ENCODE results near the gene VPS50. TPM values are rescaled to one million over a fixed set of nuclear protein-coding genes. Genes with fewer than 3 reads are reported as not detected.

VPS50 gene
- total and polyA plus RNA-seq, 10 of the 15 experiments (the other 5 are each of a cell fraction or from before 2014, with no cell fraction given), result 4.0 to 22.0 (median 16.2) TPM

GRCh38 chr7:93239824-93240223 lies 7.7 kb downstream of the VPS50 start:
- FAIRE-seq (no peak), DNase-seq (ENCODE audit: low read depth, low spot score) (no peak), ATAC-seq (no peak)
- Histone ChIP-seq H3K27ac (ENCODE audit: control insufficient read depth, insufficient read depth) (no peak overlapping the region), H3K79me2 (ENCODE audit: control insufficient read depth, insufficient read depth, low read length) (no peaks in the 10 kb centered on the region; the same call in 1 of the 2 replicates), H3K9ac (ENCODE audit: control insufficient read depth, insufficient read depth, low read length) (no peak overlapping the region), H4K20me1 (ENCODE audit: control insufficient read depth, insufficient read depth) (no peaks in the 10 kb centered on the region; the same call in 1 of the 2 replicates), H3K4me2 (ENCODE audit: control insufficient read depth, insufficient read depth) (no peak overlapping the region), H3K27me3 (replicated peaks in 1 of 2; ENCODE audit: control insufficient read depth in 2 of 2, insufficient read depth in 2 of 2, low read length in 1 of 2) (no peaks in the 10 kb centered on the region), H3K4me3 (no peak overlapping the region), H3K36me3 (ENCODE audit: control insufficient read depth in 2 of 2, insufficient read depth in 2 of 2, low read length in 1 of 2) (no peaks in the 10 kb centered on the region), H3K4me1 (ENCODE audit: control insufficient read depth, insufficient read depth, low read length) (no peaks in the 10 kb centered on the region), H2AFZ (ENCODE audit: control insufficient read depth, low read depth, low read length) (no peak overlapping the region), H3K9me3 (replicated peaks; ENCODE audit: control insufficient read depth, insufficient read depth, low read length) (no peaks in the 10 kb centered on the region)
- ChIA-PET POLR2A (interaction anchor here (0.6 to 0.7 kb wide), 2 partner anchors 146 to 430 kb away, joined by 3 to 4 read pairs; no protein-coding TSS in a partner anchor), RAD21 (ENCODE audit: unreplicated experiment) (no interaction called here), CTCF (interaction anchor here (0.6 to 3.4 kb wide), 3 partner anchors 11 to 817 kb away, joined by 3 to 18 read pairs (median 3); no protein-coding TSS in a partner anchor), SMC1A (ENCODE audit: uncharacterized antibody, unreplicated experiment) (interaction anchor here (1.5 to 1.6 kb wide), 2 partner anchors 13 to 14 kb away, joined by 3 read pairs; partner anchors contain the start of gene HEPACAM2)
- 96% methylated on average over 4 of the region's 4 CpGs for WGBS (ENCODE audit: insufficient coverage, insufficient replicate concordance, low lambda C conversion rate, missing lambda C conversion rate)
- in situ Hi-C loops (cut with MboI), result loop anchor here (5.0 kb wide), 1 partner anchor 312 kb away; no protein-coding TSS in a partner anchor
- intact Hi-C loops (cut with micrococcal nuclease; ENCODE audit: unreplicated experiment), result loop anchor here (10.0 kb wide), 1 partner anchor 645 kb away; the partner anchor contains the start of gene FAM133B
- TF ChIP-seq KAT2A (conservative IDR thresholded peaks at IDR 0.05; ENCODE audit: control insufficient read depth, low read depth, low read length) (no peak), RCOR1 (conservative IDR thresholded peaks at IDR 0.05; ENCODE audit: low read depth, low read length) (no peak), IRF4 (IDR thresholded peaks at IDR 0.05; ENCODE audit: low read depth, low read length) (no peak), REST (IDR thresholded peaks at IDR 0.05; ENCODE audit: low read depth, low read length) (no peak), CUX1 (IDR thresholded peaks at IDR 0.05; ENCODE audit: insufficient replicate concordance, low read depth, low read length) (no peak)
- BruUV-seq (replicated peaks), result no TSS peak
